Measurements from ENCODE around the gene GPC3. TPM values are rescaled to one million over a fixed set of nuclear protein-coding genes. Genes with fewer than 3 reads are reported as not detected.

GPC3 gene
- total RNA-seq, 6 donors from 2014 or later, result 9.4 to 111 (median 57.6) TPM

DNA sequence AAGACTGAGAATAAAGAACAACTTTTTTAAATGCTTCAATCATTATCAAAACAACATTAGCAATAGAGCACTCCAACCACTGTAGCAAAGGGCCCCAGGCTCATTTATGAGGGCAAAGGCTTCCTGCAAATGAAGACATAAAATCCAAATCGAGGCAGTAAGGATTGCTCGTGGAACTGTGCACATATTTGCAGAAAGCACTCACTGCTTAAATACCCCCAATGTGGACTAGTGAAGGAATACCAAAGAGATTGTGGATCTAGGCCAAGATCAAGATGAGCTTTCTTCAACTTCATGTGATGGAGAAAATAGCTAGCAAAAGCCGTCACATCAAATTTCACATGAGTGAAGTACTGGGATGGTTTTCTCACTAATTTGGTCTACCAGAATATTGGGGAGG, 35.2 kb downstream of the GPC3 start:
- no peak overlapping the region for H3K4me3 ChIP-seq
- H3K36me3 ChIP-seq, result no peaks in the 10 kb centered on the region
- ATAC-seq (ENCODE audit: low FRiP score in 2 of 2) (no peak), DNase-seq (no peak)
- TF ChIP-seq EP300 (IDR thresholded peaks at IDR 0.05) (no peak), POLR2A (IDR thresholded peaks at IDR 0.05) (no peak)
- TF ChIP-seq, protein P1, sequence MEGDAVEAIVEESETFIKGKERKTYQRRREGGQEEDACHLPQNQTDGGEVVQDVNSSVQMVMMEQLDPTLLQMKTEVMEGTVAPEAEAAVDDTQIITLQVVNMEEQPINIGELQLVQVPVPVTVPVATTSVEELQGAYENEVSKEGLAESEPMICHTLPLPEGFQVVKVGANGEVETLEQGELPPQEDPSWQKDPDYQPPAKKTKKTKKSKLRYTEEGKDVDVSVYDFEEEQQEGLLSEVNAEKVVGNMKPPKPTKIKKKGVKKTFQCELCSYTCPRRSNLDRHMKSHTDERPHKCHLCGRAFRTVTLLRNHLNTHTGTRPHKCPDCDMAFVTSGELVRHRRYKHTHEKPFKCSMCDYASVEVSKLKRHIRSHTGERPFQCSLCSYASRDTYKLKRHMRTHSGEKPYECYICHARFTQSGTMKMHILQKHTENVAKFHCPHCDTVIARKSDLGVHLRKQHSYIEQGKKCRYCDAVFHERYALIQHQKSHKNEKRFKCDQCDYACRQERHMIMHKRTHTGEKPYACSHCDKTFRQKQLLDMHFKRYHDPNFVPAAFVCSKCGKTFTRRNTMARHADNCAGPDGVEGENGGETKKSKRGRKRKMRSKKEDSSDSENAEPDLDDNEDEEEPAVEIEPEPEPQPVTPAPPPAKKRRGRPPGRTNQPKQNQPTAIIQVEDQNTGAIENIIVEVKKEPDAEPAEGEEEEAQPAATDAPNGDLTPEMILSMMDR (IDR thresholded peaks at IDR 0.05), result no peak
- no peaks in the 10 kb centered on the region for H3K4me1 ChIP-seq
- WGBS, 2 donors, result 71 to 78% methylated on average over 3 of the region's 3 CpGs
- no peaks in the 10 kb centered on the region for H3K27me3 ChIP-seq
- H3K9me3 ChIP-seq, result no peaks in the 10 kb centered on the region
- H3K27ac ChIP-seq, result no peak overlapping the region

DNA sequence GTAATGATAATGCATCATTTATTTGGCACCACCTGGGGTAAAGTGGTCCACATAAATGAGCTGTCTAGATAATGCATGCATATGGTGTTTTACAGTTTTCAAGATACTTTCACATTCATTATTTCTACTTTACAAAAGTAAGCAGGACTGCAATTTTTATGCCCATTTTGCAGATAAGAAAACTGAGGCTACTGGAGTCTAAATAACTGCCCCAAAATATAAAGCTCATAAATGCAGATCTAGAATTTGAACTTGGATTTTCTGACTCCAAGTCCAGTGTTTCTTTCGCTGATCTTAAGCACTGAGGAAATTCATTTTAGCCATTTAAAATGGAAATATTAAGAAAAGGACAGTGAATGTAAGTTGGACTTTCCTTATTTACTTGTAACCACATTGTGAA, 36.5 kb downstream of the GPC3 start:
- TF ChIP-seq EP300 (IDR thresholded peaks at IDR 0.05), result no peak
- TF ChIP-seq, protein P1 (IDR thresholded peaks at IDR 0.05), result no peak
- TF ChIP-seq POLR2AphosphoS5 (IDR thresholded peaks at IDR 0.05), result no peak
- TF ChIP-seq POLR2A (IDR thresholded peaks at IDR 0.05), result no peak
- H3K27me3 ChIP-seq, result no peaks in the 10 kb centered on the region
- WGBS, 2 donors, result 69 to 100% methylated on average over 1 of the region's 1 CpG
- ATAC-seq (ENCODE audit: low FRiP score in 2 of 2) (no peak), DNase-seq (no peak)
- H3K4me3 ChIP-seq, result no peak overlapping the region
- no peaks in the 10 kb centered on the region for H3K36me3 ChIP-seq
- no peaks in the 10 kb centered on the region for H3K4me1 ChIP-seq
- H3K27ac ChIP-seq, result no peak overlapping the region
- no peaks in the 10 kb centered on the region for H3K9me3 ChIP-seq

DNA sequence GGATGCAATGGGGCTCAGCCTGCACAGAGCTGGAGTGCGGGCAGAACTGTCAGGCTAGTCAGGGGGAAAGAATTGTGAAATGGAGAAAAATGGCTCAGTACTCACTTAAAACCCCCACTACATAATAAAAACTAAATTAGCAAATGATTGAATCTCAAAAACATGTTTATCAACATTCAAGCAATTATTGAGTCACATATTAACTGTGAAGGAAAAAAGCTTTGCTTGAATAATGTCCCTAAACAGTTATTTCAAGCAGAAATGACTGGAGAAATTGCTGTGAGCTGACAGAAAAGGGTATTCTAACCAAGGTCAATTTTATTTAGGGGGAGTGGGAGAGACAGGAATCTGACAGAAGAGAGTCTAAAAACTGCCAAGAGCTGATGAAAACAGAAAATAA, 37.4 kb downstream of the GPC3 start:
- Histone ChIP-seq H3K36me3 (no peaks in the 10 kb centered on the region), H3K9me3 (no peaks in the 10 kb centered on the region), H3K4me1 (no peaks in the 10 kb centered on the region), H3K4me3 (no peak overlapping the region), H3K27me3 (no peaks in the 10 kb centered on the region), H3K27ac (no peak overlapping the region)
- ATAC-seq (ENCODE audit: low FRiP score in 2 of 2) (no peak), DNase-seq (no peak)
- 62 to 83% methylated on average over 1 of the region's 1 CpG for WGBS, 2 donors
- no peak for TF ChIP-seq POLR2A (IDR thresholded peaks at IDR 0.05)

DNA sequence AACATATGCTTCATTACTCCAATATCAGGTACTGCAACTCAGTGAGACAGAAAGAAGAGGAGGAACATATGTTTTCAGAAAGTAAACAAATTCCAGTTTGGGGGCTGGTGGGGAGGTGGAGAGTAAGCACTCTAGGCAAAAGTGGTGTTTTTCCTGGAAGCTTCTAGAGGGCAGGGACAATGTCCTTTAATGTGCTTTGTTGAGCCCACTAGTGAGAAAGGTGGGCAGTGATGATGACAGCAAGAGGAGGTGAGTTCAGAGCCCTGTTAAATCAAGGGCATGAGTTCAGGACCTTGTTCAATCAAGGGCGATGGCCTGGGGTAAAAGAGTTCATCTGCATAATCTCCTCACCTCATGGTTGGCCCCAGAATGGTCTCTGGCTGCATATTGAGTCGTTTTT, 38.4 kb downstream of the GPC3 start:
- Histone ChIP-seq H3K4me3 (no peak overlapping the region), H3K36me3 (no peaks in the 10 kb centered on the region), H3K9me3 (no peaks in the 10 kb centered on the region), H3K27me3 (no peaks in the 10 kb centered on the region), H3K27ac (no peak overlapping the region), H3K4me1 (no peaks in the 10 kb centered on the region)
- TF ChIP-seq EP300 (IDR thresholded peaks at IDR 0.05) (no peak), POLR2A (IDR thresholded peaks at IDR 0.05) (no peak), POLR2AphosphoS5 (IDR thresholded peaks at IDR 0.05) (no peak)
- TF ChIP-seq, protein P1 (IDR thresholded peaks at IDR 0.05), result no peak
- ATAC-seq (ENCODE audit: low FRiP score in 2 of 2), result no peak
- DNase-seq, result no peak
- WGBS, 2 donors, result 47 to 56% methylated on average over 2 of the region's 2 CpGs

DNA sequence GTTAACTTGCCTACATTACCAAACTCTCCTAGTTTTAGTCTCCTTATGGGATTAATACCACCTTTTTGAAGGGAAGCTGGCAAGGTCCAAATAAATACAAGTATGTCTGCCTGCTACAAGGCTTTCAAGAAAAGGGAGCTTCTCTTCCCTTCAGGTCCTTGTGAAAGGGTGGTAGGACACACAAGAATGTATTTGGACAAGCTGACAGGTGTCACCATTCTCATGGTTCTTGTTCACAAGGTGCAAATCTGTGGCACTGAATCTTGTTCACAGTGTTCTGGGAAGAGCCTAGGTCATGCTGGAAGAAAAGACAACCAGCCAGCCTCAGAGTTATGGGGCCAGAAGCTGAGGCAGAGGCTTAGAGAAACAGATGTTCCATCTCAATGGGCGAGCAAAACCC, 41.9 kb downstream of the GPC3 start:
- 67 to 75% methylated on average over 1 of the region's 1 CpG for WGBS, 2 donors
- Histone ChIP-seq H3K36me3 (no peaks in the 10 kb centered on the region), H3K27me3 (no peaks in the 10 kb centered on the region), H3K4me3 (no peak overlapping the region), H3K27ac (no peak overlapping the region), H3K4me1 (no peaks in the 10 kb centered on the region), H3K9me3 (no peaks in the 10 kb centered on the region)
- DNase-seq, result no peak
- no peak for ATAC-seq (ENCODE audit: low FRiP score in 2 of 2)
- TF ChIP-seq, protein P1 (IDR thresholded peaks at IDR 0.05), result no peak
- TF ChIP-seq POLR2A (IDR thresholded peaks at IDR 0.05) (no peak), POLR2AphosphoS5 (IDR thresholded peaks at IDR 0.05) (no peak), EP300 (IDR thresholded peaks at IDR 0.05) (no peak)
